Subcutaneous adipose tissue (tissue), 4 donors: ENCODE measurements around the gene PLAC9. TPM values are rescaled to one million over a fixed set of nuclear protein-coding genes. Genes with fewer than 3 reads are reported as not detected.

ENCODE experiments used
- total RNA-seq, 4 donors: library from RNA; depleted of rRNA; stranded (reverse); fragments of >200 nt; gene quantifications; one replicate each; pipeline ENCODE4 v1.1.0, GENCODE V29; 2016
- TF ChIP-seq, protein P1 (sequence below): fragments of 450-650 bp; IDR thresholded peaks from one replicate; pipeline ENCODE4 v1.5.1; 2016; ENCODE audit warnings: low read depth, mild to moderate bottlenecking, control low read depth, antibody characterized with exemption, moderate library complexity

PLAC9 gene
- total RNA-seq, 4 donors from 2014 or later: 27.0 to 62.8 (median 49.9) TPM

DNA sequence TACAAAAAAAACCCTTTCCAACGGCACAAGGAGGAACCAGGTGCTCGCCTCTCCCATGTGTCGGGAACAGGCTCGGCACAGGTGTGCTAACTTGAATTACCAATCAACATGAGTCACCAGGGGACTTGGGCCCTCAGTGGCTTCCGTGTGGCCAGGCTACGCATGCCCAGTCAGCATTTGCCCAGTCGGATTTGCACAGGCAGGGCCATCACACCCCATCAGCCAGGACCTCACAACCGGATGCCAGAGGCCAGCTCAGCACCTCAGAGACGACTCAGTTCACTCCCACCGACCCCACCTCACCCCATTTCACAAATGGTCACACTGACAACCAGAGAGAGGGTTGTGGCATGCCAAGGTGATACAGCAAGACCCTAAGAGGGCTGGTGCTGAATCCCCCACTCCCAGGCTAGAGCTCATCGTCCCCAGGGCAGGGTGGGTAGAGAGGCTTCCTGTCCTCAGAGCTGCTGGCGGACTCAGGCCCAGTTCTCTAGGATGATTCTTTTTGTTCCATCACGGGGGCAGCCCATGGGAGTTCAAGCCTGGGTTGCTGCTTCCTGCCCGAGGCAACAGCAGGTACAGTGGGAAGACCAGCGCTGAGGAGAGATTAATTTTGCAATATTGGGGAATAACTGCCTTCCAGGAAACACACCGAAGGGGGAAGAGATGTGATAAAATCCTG is 59.2 kb downstream of the PLAC9 start:
- TF ChIP-seq, protein P1, sequence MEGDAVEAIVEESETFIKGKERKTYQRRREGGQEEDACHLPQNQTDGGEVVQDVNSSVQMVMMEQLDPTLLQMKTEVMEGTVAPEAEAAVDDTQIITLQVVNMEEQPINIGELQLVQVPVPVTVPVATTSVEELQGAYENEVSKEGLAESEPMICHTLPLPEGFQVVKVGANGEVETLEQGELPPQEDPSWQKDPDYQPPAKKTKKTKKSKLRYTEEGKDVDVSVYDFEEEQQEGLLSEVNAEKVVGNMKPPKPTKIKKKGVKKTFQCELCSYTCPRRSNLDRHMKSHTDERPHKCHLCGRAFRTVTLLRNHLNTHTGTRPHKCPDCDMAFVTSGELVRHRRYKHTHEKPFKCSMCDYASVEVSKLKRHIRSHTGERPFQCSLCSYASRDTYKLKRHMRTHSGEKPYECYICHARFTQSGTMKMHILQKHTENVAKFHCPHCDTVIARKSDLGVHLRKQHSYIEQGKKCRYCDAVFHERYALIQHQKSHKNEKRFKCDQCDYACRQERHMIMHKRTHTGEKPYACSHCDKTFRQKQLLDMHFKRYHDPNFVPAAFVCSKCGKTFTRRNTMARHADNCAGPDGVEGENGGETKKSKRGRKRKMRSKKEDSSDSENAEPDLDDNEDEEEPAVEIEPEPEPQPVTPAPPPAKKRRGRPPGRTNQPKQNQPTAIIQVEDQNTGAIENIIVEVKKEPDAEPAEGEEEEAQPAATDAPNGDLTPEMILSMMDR: no peak

DNA sequence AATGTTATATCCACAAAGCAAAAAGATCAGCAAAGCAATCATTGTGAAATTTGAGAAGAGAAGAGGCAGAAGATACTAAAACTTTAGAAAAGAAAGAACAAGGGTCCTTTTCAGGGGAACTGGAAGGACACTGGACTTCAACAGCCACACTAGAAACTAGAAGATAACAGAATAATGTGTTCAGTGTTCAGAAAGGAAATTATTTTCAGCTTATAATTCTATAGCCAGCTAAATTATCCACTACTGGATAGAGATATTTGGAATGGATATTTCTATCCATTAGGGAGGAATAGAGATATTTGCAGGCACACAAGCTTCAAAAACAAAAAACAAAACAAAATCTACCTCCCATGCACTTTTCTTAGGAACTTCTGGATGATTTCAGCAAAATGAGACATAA is 60.0 kb downstream of the PLAC9 start:
- TF ChIP-seq, protein P1: no peak

DNA sequence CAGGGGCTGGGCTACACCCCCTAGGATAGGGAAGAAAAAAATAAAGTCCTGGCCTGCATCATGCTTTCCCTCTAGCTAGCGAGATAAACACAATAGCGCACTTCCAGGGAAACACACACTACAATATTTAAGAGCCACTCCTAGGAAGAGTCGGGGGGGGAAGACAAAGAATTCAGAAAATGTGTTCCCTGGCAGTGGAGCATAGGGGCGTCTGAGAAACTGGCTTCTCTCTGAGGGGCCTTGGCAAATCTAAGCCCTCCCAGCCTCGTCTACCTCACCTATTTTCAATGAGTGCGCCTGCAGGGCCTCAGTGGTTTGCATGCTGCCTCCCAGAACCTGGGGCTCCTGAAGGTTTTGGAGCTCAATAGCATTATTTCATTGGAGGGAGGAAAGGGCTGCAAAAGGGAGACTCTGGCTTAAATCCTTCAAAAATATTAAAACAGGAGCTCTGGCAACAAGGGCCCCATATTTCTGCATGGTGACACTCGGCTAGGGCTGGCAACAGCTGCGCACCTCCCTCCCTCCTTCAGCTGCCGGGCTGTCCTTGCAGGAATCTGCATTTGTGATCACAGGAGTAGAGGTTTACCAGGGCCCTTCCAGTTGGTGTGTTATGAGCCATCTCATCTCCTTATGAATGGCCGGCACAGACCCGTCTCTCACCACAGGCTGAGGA is 62.0 kb downstream of the PLAC9 start:
- TF ChIP-seq, protein P1: no peak

Other genes starting within 250 kb of the PLAC9 start
- gene SFTPD, start 183.6 kb upstream of the PLAC9 start, total RNA-seq: 1 to 10 TPM in 1 of 4 donors, under 1 TPM in 1, not detected in 2; 0.68 to 1.1 TPM
- 10 to 100 TPM in 3 of 4 donors, 1 to 10 TPM in 1; 9.9 to 22.4 (median 13.7) TPM for gene TMEM254, start 54.1 kb upstream of the PLAC9 start, total RNA-seq
- gene ANXA11, start 72.8 kb downstream of the PLAC9 start, total RNA-seq: 100 to 1,000 TPM; 119 to 171 (median 140) TPM
- gene MAT1A, start 156.9 kb downstream of the PLAC9 start, total RNA-seq: not detected
- gene DYDC1, start 224.0 kb downstream of the PLAC9 start, total RNA-seq: not detected
- gene DYDC2, start 224.1 kb downstream of the PLAC9 start, total RNA-seq: not detected